GM10248 (cell line): ENCODE measurements around the gene PPT2.
A peak's percentile ranks its signal among the peaks of the same experiment; 100 is the strongest.
"Not testable (repeated sequence)": the region's sequence is repeated elsewhere in the genome, so short reads cannot be mapped to it uniquely, and the experiment has no call there.

Source experiments
- CTCF ChIA-PET: fragments of 300-600 bp; sonication (Branson Sonifier 250); formaldehyde crosslinking; extraction: SDS; loops from one replicate; lab custom pipeline; 2021; ENCODE audit warnings: antibody characterized with exemption; lab: Yijun Ruan, JAX
- POLR2A ChIA-PET: fragments of 350-650 bp; sonication (Branson Sonifier 250); formaldehyde crosslinking; extraction: SDS; loops from one replicate; lab custom pipeline; 2020; ENCODE audit warnings: antibody characterized with exemption; lab: Yijun Ruan, JAX
- DNase-seq: peaks from one replicate; pipeline ENCODE4 v3.0.0; 2012; ENCODE audit errors: extremely low spot score
- TF ChIP-seq, protein P1 (sequence below): IDR thresholded peaks from 2 replicates; pipeline ENCODE4 v1.5.1; 2012; ENCODE audit warnings: mild to moderate bottlenecking, low read depth; ENCODE audit errors: extremely low read depth, missing control alignments, control extremely low read depth

The PPT2 gene

DNA sequence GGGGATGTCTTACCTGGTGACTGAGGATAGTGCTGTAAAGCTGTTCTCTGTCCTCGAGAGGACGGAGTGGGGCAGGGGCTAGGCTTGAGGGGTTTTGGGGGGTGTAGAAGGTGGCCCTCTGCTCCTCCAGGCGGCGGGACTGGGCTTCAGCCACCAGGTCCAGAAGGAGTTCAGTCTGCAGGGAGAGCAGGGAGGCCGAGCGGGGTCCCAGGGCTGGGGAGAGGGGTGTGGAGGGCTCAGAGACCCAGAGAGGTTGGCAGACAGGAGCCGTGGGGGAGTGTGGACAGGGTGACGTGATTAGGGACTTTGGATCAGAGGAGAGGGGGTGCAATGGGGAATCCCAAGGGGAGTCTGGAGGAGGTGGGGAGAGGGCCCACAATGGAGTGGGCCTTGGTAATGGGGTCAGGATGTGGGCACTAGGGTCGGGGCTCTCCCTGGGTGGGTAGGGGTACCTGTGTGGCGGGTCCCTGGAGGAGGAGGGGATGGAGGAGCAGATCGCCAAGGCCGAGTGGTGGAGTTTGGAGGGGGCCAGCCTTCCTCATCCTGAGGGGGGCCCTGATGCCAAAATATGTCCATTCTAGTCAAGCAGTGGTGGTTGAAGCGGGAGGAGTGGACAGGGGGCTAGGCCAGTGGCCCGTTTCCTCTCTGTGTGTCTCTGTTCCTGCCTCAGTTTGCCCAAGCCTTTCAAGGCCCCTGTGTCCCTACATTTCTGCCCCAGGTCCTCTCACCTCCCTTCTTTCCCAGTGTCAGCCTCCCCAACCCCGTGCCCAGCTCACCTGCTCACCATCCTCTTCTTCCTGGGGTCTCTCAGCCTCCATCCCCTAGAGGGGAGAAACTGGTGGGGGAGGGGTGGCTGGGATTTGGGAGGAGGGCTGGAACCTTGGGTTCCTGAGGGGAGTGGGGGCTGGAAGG, 38.0 kb downstream of the PPT2 start:
- POLR2A ChIA-PET, result interaction anchor here (1.4 to 1.8 kb wide), 2 partner anchors 10 to 15 kb away, joined by 5 to 9 read pairs; no protein-coding TSS in a partner anchor
- TF ChIP-seq, protein P1, sequence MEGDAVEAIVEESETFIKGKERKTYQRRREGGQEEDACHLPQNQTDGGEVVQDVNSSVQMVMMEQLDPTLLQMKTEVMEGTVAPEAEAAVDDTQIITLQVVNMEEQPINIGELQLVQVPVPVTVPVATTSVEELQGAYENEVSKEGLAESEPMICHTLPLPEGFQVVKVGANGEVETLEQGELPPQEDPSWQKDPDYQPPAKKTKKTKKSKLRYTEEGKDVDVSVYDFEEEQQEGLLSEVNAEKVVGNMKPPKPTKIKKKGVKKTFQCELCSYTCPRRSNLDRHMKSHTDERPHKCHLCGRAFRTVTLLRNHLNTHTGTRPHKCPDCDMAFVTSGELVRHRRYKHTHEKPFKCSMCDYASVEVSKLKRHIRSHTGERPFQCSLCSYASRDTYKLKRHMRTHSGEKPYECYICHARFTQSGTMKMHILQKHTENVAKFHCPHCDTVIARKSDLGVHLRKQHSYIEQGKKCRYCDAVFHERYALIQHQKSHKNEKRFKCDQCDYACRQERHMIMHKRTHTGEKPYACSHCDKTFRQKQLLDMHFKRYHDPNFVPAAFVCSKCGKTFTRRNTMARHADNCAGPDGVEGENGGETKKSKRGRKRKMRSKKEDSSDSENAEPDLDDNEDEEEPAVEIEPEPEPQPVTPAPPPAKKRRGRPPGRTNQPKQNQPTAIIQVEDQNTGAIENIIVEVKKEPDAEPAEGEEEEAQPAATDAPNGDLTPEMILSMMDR, result no peak
- CTCF ChIA-PET, result interaction anchor here (0.8 to 1.0 kb wide), 2 partner anchors 16 to 62 kb away, joined by 3 to 4 read pairs; partner anchors contain the start of genes AGPAT1 and FKBPL
- no peak for DNase-seq

DNA sequence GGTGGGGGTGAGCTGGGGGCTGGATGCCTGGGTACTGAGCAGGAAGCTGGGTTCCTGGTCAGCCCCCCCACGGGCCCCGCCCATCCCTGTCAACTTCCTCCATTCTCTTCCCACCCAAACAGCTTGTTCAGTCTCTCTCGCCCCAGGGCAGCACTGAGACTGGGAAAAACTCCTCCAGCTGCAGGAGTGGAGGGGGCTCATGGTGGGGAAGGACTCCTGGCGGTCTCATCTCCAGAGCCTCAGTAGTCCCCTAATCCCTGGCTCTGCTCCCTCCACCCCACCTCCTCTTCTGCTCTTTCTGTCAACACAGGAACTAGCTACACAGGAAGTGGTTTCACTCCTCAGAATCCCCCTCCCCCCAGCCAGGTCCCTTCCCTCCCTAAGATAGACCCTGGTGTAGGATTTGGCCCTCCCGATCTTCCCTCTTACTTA, 38.7 kb downstream of the PPT2 start, which contains the start of gene GPSM3:
GPSM3 (minus strand) TSS at position 36 of the 432 bp plus-strand sequence. CDS start 130 bp downstream, outside the sequence.
- ChIA-PET CTCF (interaction anchor here (0.8 to 1.0 kb wide), 2 partner anchors 17 to 63 kb away, joined by 3 to 4 read pairs; partner anchors contain the start of genes AGPAT1 and FKBPL), POLR2A (interaction anchor here (1.4 to 1.8 kb wide), 2 partner anchors 11 to 16 kb away, joined by 5 to 9 read pairs; no protein-coding TSS in a partner anchor)
- TF ChIP-seq, protein P1, result no peak
- DNase-seq, result no peak

DNA sequence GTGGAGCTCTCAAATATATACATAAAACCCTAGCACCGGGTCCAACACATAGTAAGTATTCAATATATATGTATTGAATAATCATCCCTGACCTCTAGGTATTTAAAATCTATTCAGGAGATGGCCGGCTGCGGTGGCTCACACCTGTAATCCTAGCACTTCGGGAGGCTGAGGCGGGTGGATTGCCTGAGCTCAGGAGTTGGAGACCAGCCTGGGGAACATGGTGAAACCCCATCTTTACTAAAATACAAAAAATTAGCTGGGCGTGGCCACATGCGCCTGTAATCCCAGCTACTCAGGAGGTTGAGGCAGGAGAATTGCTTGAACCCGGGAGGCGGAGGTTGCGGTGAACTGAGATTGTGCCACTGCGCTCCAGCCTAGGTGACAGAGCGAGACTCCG, 39.2 kb downstream of the PPT2 start:
- ChIA-PET POLR2A (interaction anchor here (1.4 to 1.8 kb wide), 2 partner anchors 11 to 16 kb away, joined by 5 to 9 read pairs; no protein-coding TSS in a partner anchor), CTCF (interaction anchor here (1.0 to 1.7 kb wide), 2 partner anchors 63 to 74 kb away, joined by 4 read pairs; partner anchors contain the start of gene FKBPL)
- DNase-seq, result not testable (repeated sequence)

DNA sequence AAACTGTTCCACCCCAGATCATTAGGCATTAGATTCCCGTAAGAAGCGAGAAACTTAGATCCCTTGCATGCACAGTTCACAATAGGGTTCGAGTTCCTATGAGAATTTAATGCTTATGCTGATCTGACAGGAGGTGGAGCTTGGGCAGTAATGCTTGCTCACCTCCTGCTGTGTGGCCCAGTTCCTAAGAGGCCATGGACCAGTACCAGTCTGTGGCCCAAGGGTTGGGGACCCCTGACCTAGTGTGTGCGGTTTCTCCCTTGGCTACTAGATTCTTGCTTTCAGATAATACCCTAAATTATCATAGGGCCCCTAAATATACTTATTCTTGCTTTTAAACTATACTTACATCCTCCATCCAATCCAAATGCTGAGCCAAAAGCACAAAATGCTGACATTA, 40.4 kb downstream of the PPT2 start:
- TF ChIP-seq, protein P1, result no peak
- ChIA-PET CTCF (interaction anchor here (1.0 to 2.2 kb wide), 5 partner anchors 10 to 75 kb away, joined by 3 to 11 read pairs (median 4); partner anchors contain the start of genes ATF6B and FKBPL), POLR2A (no interaction called here)

DNA sequence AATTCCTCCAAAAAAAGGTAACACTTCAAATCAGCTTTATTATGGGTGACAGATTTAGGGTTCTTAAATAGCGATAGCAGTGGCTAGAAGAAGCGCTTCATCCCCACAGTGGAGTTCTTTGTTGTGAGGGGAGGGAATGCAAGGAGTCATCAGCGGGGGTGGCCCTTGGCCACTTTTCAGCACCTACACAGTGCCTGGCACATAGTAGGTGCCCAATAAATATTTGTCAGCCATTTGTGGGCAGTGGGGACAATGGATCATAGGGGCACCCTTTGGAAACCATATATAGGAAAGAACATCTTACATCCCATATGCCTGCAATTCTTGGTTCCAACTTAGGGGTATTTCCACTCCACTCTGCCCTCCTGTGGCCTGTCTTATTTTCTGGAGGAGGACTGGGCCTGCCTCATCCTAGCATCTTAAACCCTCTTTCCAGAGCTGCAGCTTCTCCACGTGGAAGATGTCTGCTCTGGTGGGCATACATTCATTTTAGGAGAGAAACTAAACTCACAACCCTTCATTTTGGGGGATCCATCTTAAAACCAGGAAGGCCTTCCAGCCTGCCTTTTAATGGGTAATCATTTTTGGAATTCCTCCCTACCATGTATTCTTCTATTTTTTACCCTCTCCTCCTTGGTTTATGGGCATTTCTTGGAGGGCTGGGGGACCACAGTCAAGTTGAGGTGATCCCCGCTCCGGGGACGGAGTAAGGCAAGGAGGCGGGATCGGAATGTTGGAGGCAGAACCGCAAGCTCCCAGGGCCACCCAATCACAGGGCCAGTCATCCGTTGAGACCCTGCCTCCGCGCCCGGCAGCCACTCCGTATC, 41.1 kb downstream of the PPT2 start:
- ChIA-PET POLR2A (interaction anchor here (0.5 to 0.8 kb wide), 3 partner anchors 67 to 359 kb away, joined by 3 to 8 read pairs (median 7); partner anchors contain the start of genes ATF6B and NEU1), CTCF (interaction anchor here (0.7 to 2.2 kb wide), 16 partner anchors 9 to 108 kb away, joined by 3 to 11 read pairs (median 4); partner anchors contain the start of genes AGPAT1, ATF6B and FKBPL)
- TF ChIP-seq, protein P1, result peak; percentile 44
- no peak for DNase-seq

More for the DNA sequence above, 40.4 kb downstream of the PPT2 start:
- no peak for DNase-seq

DNA sequence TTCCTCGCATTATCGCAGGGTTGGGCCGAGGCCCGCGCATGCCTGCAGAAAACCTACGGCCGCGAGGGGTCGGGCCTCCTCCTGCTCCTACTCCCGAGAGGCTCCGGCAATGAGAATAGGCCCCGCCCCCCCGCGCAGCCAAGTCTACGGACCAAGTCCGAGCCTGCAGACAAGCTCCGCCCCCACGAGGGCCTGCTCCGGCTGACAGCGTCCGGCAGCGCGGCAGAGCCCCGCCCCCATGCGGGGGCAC, 41.6 kb downstream of the PPT2 start:
- peak; percentile 98 for DNase-seq
- POLR2A ChIA-PET, result interaction anchor here (0.5 to 0.8 kb wide), 3 partner anchors 67 to 360 kb away, joined by 3 to 8 read pairs (median 7); partner anchors contain the start of genes ATF6B and NEU1
- CTCF ChIA-PET, result interaction anchor here (0.7 to 2.2 kb wide), 16 partner anchors 9 to 108 kb away, joined by 3 to 11 read pairs (median 4); partner anchors contain the start of genes AGPAT1, ATF6B and FKBPL
- TF ChIP-seq, protein P1, result peak; percentile 22
